DMS53 treated with DMSO at 0.1 percent for 48 hours (cell line): ENCODE measurements around the gene MDFI.

ENCODE experiments used
- DNase-seq: peaks from one replicate; lab custom pipeline; 2025; ENCODE audit not compliant: unreplicated experiment; lab: John Stamatoyannopoulos, UW

The MDFI gene

GRCh38 chr6:41685641-41686380 is 47.5 kb downstream of the MDFI start:
- no peak for DNase-seq

GRCh38 chr6:41687501-41688175 is 49.4 kb downstream of the MDFI start:
- no peak for DNase-seq

GRCh38 chr6:41688256-41688965 is 50.1 kb downstream of the MDFI start:
- no peak for DNase-seq

- no peak for DNase-seq
Observed at GRCh38 chr6:41689171-41690008, 51.1 kb downstream of the MDFI start.

GRCh38 chr6:41690541-41691330 is 52.5 kb downstream of the MDFI start:
- no peak for DNase-seq

GRCh38 chr6:41691426-41692079 is 53.3 kb downstream of the MDFI start:
- DNase-seq, result no peak

GRCh38 chr6:41692080-41692675 is 53.9 kb downstream of the MDFI start:
- no peak for DNase-seq

- no peak for DNase-seq
Observed at GRCh38 chr6:41692730-41693129, 54.5 kb downstream of the MDFI start.

GRCh38 chr6:41693281-41694240 is 55.3 kb downstream of the MDFI start:
- no peak for DNase-seq

- no peak for DNase-seq
Observed at GRCh38 chr6:41694815-41695526, 56.7 kb downstream of the MDFI start.

- DNase-seq, result no peak
Observed at GRCh38 chr6:41695825-41696224, 57.6 kb downstream of the MDFI start.

- DNase-seq, result no peak
Observed at GRCh38 chr6:41696788-41697187, 58.5 kb downstream of the MDFI start.

- no peak for DNase-seq
Observed at GRCh38 chr6:41697861-41698781, 59.9 kb downstream of the MDFI start.

- DNase-seq, result no peak
Observed at GRCh38 chr6:41699063-41699462, 60.8 kb downstream of the MDFI start.

GRCh38 chr6:41700463-41701347 is 62.4 kb downstream of the MDFI start:
- DNase-seq, result no peak
